ENCODE results near the gene KLHL6.
"Not testable (repeated sequence)": the region's sequence is repeated elsewhere in the genome, so short reads cannot be mapped to it uniquely, and the experiment has no call there.

Gene KLHL6

DNA sequence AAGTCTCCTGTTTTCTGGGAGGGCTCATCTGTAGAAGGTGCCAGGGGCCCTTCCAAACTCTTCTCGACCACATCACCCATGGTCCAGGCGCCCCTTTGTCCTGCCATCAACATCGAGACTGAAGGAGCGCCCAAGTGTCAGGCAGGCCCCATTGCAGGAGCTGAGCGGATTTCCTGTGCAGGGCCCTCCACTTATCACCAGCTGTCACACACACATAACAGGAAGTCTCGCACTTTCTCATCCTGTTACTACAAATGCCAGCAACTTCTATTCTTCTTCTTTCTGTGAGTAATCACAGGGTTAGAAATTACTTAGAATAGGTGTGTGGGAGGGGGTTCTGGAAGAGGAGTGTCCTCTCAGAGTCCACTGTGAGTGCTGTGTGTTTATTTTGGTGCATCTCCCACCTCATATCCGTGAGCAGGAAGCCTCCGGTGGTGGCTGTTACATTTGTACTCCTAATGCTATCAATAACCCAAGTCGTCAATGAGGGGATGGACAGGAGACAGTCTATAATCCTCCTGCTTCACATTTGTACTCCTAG lies at the start of gene KLHL6:
Gene KLHL6 (minus strand): TSS at position 166 of the 541 bp plus-strand sequence. CDS start 53 bp downstream, at position 113.
- DNase-seq, result peak in 8 of 51 donors; percentile 4 to 21 (median 8)

GRCh38 chr3:183597959-183598358 lies 42.5 kb upstream of the KLHL6 start:
- DNase-seq, result no peak

DNA sequence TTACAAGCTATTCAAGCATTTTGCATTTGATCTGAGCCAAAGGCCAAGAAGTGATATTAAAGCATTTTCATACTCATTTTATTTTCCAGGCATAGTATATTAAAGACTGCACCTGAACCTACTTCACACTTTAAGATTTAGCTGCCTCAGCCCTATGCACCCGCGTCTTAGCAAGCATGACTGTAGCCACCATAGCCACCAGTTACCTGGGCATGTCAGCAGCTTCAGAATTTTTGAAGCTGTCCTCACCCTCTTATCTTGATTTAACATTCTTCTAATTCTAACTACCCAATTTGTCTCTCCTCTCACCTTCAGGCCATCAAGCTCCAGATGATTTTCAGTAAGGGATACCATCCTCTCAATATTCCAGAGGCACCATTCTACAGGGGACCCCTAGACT lies 39.1 kb upstream of the KLHL6 start:
- no peak for DNase-seq

- DNase-seq, result no peak
Measured at GRCh38 chr3:183592821-183593220, 37.3 kb upstream of the KLHL6 start.

- no peak for DNase-seq
Measured at GRCh38 chr3:183591881-183592521, 36.5 kb upstream of the KLHL6 start.

- DNase-seq, result no peak
Measured at GRCh38 chr3:183590442-183590841, 34.9 kb upstream of the KLHL6 start.

- no peak for DNase-seq
Measured at GRCh38 chr3:183587336-183587735, 31.8 kb upstream of the KLHL6 start.

GRCh38 chr3:183586477-183586876 lies 31.0 kb upstream of the KLHL6 start:
- no peak for DNase-seq

DNA sequence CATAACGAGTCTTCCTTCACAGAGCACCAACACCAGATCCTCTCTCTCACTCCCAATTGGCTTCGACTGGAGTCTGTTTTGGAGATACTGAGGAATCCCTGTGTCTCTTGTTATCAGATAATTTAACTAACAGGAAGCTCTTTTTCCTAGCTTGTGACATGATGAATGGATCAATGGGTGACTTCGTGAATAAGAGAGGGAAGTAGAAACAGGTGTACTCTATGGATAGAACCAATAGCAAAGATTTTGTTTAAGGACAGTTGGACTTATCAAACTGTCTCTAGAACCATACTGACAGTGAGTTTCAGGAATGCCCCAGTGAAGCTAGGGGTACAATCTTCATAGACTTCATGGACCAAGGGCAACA lies 29.4 kb upstream of the KLHL6 start:
- no peak for DNase-seq

DNA sequence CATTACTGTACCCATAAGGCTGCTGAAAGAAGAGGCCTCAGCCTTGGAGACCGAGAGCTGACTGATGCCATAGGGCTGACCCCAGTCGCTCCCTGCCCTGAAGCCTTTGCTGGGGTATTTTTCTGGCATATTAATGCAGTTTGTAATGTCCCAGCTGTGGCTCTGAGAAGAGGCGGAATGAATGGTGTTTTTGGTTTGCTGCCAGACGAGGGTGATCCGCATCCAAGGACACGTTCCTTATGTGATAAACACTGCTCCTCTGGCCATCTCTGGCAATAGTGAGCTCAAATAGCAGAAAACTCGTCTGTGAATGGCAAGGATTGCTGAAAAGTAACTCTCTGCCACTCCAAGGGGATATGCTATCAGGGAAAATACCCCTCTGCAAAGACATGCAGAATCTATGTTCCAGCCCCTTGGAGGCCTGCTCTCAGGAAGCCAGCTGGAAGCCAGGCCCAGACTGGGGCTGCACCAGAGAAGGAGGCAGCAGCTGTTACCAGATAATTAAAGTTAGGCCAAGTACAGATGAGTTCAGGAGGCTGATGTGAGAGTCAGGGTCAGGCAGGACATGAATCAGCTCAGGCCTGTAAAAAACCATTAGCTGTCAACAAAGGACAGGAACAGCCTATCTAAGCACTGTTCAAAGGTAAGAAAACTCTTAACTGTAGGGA lies 28.9 kb upstream of the KLHL6 start:
- peak in 19 of 51 donors; percentile 5 to 53 (median 28) for DNase-seq

- peak in 3 of 51 donors; percentile 9 to 48 (median 28) for DNase-seq
Measured at GRCh38 chr3:183583331-183584245, 28.1 kb upstream of the KLHL6 start.

GRCh38 chr3:183582161-183582560 lies 26.7 kb upstream of the KLHL6 start:
- no peak for DNase-seq

DNA sequence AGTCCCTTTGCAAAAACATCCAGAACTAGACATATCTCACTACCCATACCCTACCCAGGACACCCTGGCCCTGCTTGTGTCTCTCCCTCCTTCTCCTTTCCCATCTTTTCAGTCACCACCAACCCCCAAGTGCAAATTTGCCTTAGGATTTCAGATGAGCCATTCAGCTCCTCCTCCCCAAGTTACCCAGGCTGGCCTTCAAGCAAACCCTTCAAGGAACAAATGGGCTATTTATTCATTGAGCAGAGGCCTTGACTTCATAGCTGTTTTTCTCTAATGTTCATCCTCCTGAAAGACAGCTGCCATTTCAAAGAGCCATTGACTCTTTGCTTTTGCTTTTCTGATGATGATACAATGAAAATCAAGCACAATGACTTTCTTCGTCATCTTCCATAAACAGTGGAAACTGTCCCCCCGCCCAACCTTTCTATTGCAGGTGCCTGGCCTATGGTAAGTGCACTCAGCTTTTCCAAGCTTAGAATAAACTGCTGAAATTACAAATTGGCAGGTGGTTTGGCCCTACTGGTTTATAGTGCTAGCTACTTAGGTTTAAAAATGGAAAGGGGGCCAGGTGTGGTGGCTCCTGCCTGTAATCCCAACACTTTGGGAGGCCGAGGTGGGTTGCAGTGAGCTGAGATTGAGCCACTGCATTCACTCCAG lies 26.1 kb upstream of the KLHL6 start:
- DNase-seq, result peak in 10 of 51 donors; percentile 2 to 30 (median 12)

DNA sequence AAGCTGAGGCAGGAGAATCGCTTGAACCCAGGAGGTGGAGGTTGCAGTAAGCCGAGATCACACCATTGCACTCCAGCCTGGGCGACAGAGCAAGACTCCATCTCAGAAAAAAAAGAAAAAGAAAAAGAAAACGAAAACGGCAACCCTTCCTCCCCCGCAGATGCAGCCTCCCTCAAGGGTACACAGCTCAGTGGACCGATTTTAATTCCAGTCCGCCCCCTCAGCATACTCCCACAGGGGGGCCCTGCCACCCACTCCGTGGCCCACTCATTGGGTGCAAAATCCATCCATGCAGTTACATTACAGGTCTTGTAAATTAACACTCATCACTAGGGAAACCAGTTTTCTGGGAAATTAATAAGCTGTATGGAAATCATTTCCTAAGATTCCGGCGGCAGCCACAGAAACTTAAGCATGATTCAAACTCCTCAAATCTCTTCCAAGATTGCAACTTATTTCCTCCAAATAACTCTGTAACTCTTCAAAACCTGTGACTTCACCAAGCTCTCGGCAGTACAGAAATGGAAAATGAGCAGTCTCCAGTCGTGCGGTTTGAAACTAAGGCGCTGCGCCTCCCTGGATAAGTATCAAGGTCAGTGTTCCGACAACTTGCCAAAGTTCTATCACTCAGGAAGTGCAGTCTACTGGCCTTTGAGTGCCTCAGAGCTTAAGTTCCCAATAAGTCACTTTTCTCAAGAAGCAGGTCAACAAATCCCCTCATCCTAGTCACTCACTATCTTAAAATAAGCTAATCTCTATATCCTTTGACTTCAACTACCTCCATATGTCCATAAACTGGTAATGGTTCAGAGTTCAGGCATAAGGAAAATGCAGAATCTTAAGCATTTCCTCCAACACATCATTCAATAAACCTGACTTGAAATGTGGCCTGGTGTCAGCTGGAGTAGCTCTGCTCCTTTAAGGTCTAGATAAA lies 24.7 kb upstream of the KLHL6 start:
- no peak for DNase-seq

GRCh38 chr3:183578179-183578578 lies 22.7 kb upstream of the KLHL6 start:
- DNase-seq, result no peak

DNA sequence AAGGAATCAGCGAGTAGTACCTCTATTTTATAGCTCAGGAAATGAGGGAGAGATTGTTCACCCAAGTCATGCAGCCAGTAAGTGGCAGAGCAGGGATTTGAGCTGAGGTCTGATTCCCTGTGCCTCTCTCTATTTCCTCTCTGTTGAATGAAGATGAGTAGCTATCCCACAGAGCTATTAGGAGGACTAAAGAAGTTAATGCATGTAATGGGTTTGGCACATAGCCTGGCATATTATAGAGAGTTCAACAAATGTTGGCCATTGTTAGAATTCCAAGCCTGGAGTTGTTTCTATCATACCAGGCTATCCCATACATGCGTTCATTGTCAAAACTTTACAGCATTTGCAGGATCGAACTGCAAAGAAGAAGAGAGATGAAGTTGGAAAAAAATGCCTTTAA lies 21.8 kb upstream of the KLHL6 start:
- no peak for DNase-seq

GRCh38 chr3:183576487-183577107 lies 21.1 kb upstream of the KLHL6 start:
- peak in 8 of 51 donors; percentile 3 to 15 (median 10) for DNase-seq

- no peak for DNase-seq
Measured at GRCh38 chr3:183572935-183573334, 17.4 kb upstream of the KLHL6 start.

DNA sequence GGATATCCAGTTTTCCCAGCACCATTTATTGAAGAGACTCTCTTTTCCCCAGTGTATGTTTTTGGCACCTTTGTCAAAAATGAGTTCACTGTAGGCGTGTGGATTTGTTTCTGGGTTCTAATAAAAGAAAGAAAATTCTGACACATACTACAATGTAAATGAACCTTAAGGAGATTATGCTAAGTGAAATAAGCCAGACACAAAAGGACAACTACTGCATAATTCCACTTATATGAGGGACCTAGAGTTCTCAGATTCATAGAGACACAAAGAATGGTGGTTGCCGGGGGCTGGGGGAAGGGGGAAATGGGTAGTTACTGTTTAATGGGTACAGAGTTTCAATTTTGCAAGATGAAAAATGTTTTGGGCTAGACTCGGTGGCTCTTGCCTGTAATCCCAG lies 14.7 kb upstream of the KLHL6 start:
- DNase-seq, result not testable (repeated sequence)

GRCh38 chr3:183566880-183567279 lies 11.4 kb upstream of the KLHL6 start:
- DNase-seq, result no peak
